HepG2 (cell line): ENCODE measurements around the gene HP1BP3.

Experiments used
- CBFB ChIP-seq: sonication (generic); formaldehyde crosslinking; IDR thresholded peaks from 2 replicates; pipeline ENCODE4 v1.4.0; 2020; ENCODE audit warnings: missing genetic modification reagents
- ESRRA ChIP-seq: sonication (generic); formaldehyde crosslinking; IDR thresholded peaks from 2 replicates; pipeline ENCODE4 v1.5.1; 2020; ENCODE audit warnings: mild to moderate bottlenecking, low read depth, missing genetic modification reagents
- PHF8 ChIP-seq: sonication (generic); formaldehyde crosslinking; IDR thresholded peaks from 2 replicates; pipeline ENCODE4 v1.5.0; 2020; ENCODE audit warnings: missing genetic modification reagents
- POLR2A ChIP-seq, 2 experiments: IDR thresholded peaks; 2 replicates each; pipeline ENCODE4 v1.6.1; 2011; ENCODE audit warnings: low read depth in 2 of 2, low read length in 2 of 2, mild to moderate bottlenecking in 1 of 2, moderate library complexity in 1 of 2; ENCODE audit not compliant: insufficient read depth in 1 of 2
- TCF7L2 ChIP-seq: IDR thresholded peaks from 2 replicates; pipeline ENCODE4 v1.6.1; 2011; ENCODE audit warnings: mild to moderate bottlenecking, low read depth, low read length, moderate library complexity
- ZNF225 ChIP-seq: sonication (generic); formaldehyde crosslinking; IDR thresholded peaks from 2 replicates; pipeline ENCODE4 v1.4.0; 2020; ENCODE audit warnings: mild to moderate bottlenecking, missing genetic modification reagents
- ZNF546 ChIP-seq: sonication (generic); formaldehyde crosslinking; conservative IDR thresholded peaks from 2 replicates; pipeline ENCODE4 v1.8.1; 2023; ENCODE audit warnings: mild to moderate bottlenecking, missing genetic modification reagents
- TF ChIP-seq, protein P1 (sequence below): sonication (generic); formaldehyde crosslinking; IDR thresholded peaks from 2 replicates; pipeline ENCODE4 v1.4.0; 2020; ENCODE audit warnings: missing genetic modification reagents, mild to moderate bottlenecking, borderline replicate concordance

- TF ChIP-seq POLR2A (IDR thresholded peaks at IDR 0.05; ENCODE audit: insufficient read depth in 1 of 2, low read depth in 2 of 2, low read length in 2 of 2) (no peak), PHF8 (CRISPR knock-in tag) (no peak), ESRRA (CRISPR knock-in tag) (no peak), ZNF546 (CRISPR knock-in tag) (no peak), CBFB (CRISPR knock-in tag) (no peak), TCF7L2 (no peak), ZNF225 (CRISPR knock-in tag) (no peak)
- TF ChIP-seq, protein P1, sequence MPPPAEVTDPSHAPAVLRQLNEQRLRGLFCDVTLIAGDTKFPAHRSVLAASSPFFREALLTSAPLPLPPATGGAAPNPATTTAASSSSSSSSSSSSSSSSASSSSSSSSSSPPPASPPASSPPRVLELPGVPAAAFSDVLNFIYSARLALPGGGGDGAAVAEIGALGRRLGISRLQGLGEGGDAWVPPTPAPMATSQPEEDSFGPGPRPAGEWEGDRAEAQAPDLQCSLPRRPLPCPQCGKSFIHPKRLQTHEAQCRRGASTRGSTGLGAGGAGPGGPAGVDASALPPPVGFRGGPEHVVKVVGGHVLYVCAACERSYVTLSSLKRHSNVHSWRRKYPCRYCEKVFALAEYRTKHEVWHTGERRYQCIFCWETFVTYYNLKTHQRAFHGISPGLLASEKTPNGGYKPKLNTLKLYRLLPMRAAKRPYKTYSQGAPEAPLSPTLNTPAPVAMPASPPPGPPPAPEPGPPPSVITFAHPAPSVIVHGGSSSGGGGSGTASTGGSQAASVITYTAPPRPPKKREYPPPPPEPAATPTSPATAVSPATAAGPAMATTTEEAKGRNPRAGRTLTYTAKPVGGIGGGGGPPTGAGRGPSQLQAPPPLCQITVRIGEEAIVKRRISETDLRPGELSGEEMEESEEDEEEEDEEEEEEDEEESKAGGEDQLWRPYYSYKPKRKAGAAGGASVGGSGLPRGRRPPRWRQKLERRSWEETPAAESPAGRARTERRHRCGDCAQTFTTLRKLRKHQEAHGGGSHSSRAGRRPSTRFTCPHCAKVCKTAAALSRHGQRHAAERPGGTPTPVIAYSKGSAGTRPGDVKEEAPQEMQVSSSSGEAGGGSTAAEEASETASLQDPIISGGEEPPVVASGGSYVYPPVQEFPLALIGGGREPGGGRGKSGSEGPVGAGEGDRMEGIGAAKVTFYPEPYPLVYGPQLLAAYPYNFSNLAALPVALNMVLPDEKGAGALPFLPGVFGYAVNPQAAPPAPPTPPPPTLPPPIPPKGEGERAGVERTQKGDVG (CRISPR knock-in tag) = no peak
Observed at GRCh38 chr1:20724364-20725188, 62.5 kb downstream of the HP1BP3 start.
